C1 segment of cervical spinal cord (tissue), 14 donors: Measurements from ENCODE around the gene ATOX1.
"Not testable (repeated sequence)": the region's sequence is repeated elsewhere in the genome, so short reads cannot be mapped to it uniquely, and the experiment has no call there.

Experiments used
- DNase-seq, 14 donors: peaks; one replicate each; lab custom pipeline; 2025; lab: John Stamatoyannopoulos, UW

ATOX1 gene

GRCh38 chr5:151758430-151759241 lies at the start of gene ATOX1:
Gene ATOX1 (minus strand): TSS chr5:151758631. CDS start chr5:151758551, 80 bp downstream.
- peak; percentile 42 to 95 (median 86) for DNase-seq

GRCh38 chr5:151805414-151806223 lies 47.2 kb upstream of the ATOX1 start:
- no peak for DNase-seq

GRCh38 chr5:151800532-151800931 lies 42.1 kb upstream of the ATOX1 start:
- DNase-seq: no peak

GRCh38 chr5:151799407-151799806 lies 41.0 kb upstream of the ATOX1 start:
- DNase-seq: no peak

DNA sequence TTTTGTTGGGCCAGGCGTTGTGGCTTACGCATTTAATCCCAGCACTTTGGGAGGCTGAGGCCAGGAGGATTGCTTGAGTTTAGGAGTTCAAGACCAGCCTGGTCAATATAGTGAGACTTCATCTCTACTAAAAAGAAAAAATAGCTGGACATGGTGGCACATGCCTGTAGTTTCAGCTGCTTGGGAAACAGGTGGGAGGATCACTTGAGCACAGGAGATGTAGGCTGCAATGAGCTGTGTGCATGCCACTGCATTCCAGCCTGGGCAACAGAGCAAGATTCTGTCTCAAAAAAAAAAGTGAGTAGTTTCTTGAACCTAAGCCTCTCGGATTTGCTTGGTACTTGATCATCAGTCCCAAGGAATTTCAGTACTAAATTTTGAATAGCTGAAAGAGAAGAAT lies 40.2 kb upstream of the ATOX1 start:
- DNase-seq: no peak

DNA sequence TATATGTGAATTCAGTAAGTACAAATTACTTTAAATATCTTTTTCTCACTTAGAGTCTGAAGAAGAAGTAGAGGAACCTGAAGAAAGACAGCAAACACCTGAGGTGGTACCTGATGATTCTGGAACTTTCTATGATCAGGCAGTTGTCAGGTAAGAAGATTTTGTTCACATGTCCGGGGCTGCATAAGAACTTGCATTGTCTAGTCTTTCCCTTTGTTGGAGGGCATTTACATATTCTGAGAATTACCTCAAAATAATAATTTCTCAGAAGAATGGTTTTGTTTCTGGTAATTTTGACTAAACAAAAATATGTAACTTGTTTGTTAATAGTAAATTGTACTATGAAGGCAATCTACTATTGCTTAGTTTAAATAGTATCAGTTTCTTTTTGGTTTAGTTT lies 37.0 kb upstream of the ATOX1 start:
- DNase-seq: no peak

GRCh38 chr5:151793358-151793757 lies 34.9 kb upstream of the ATOX1 start:
- DNase-seq: no peak

- no peak for DNase-seq
Observed at GRCh38 chr5:151787817-151788216, 29.4 kb upstream of the ATOX1 start.

GRCh38 chr5:151786468-151786867 lies 28.0 kb upstream of the ATOX1 start:
- DNase-seq: no peak

GRCh38 chr5:151784141-151784540 lies 25.7 kb upstream of the ATOX1 start:
- no peak for DNase-seq

- DNase-seq: not testable (repeated sequence)
Observed at GRCh38 chr5:151783664-151784063, 25.2 kb upstream of the ATOX1 start.

DNA sequence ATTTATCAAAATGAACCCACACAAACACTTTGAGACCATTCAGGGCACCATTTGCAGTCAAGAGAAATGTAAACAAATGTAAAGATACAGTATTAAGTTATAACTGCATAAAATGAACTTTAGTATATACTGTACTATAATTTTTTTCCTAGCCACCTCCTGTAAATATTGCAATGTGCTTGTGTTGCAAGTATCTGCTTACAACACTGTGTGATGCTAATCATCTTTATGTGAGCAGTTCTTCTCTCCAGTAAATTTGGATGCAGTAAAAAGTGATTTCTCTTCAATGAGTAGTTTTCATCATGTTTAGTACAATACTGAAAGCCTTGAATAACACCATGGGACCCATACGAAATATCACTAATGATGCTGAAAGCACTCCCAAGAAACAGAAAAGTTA lies 22.8 kb upstream of the ATOX1 start:
- no peak for DNase-seq

DNA sequence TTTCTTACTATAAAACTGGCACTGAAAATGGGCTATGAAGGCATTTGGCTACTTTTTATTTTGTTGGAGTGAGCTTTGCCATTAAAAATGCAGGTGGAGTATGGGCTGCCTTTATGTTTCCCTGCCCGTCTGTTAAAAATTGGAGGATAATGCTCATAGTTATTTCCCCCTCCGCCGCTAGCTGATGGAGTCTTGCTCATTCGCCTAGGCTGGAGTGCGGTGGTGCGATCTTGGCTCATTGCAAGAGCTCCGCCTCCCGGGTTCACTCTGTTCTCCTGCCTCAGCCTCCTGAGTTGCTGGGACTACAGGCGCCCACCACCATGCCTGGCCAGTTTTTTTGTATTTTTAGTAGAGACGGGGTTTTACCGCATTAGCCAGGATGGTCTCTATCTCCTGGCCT lies 21.9 kb upstream of the ATOX1 start:
- no peak for DNase-seq

DNA sequence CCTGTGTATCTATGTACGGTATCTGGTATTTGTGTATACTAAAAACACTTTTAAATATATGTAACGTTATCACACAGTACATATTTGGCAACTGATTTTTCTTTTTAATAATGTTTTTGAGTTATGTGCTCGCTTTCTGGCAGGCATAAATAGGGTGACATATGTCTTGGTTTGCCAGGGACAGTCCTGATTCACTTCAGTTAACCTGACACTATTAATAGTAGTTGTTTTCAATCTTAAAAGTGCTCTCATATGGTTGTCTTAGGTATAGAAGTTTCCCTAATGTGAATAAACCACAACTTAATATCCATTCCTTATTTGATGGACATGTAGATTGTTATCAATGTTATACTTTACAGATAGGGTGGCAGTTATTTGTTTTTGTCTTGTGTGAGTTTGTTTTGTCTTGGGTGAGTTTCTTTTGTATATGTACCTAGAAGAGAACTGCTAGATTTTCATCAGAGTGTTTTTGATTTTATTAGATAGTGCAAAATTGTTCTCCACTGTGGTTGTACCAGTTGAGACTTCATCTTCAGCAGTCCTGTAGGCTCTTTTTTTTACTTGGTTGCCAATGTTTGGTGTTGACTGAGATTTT lies 21.2 kb upstream of the ATOX1 start:
- peak in 1 of 14 donors; percentile 40 for DNase-seq

GRCh38 chr5:151775025-151775606 lies 16.7 kb upstream of the ATOX1 start:
- no peak for DNase-seq

DNA sequence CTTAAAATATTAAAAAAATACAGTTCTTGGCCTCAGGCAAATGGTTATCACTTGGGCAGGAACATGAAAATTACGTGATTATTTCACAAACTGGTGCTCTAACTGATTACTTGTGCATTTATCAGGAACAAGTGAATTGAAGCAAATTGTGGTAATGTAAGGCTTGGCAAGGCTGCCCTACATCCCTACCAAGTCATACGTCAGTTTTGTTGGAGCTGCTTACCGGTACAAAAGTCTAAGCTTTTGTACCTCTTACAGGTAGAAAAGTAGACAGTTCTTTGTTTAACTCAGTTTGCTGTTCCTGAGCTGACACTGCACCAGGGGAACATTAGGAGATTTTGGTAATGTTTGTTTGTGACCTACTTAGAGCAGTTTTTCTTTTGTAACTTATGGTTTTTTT lies 15.5 kb upstream of the ATOX1 start:
- DNase-seq: peak in 1 of 14 donors; percentile 5

DNA sequence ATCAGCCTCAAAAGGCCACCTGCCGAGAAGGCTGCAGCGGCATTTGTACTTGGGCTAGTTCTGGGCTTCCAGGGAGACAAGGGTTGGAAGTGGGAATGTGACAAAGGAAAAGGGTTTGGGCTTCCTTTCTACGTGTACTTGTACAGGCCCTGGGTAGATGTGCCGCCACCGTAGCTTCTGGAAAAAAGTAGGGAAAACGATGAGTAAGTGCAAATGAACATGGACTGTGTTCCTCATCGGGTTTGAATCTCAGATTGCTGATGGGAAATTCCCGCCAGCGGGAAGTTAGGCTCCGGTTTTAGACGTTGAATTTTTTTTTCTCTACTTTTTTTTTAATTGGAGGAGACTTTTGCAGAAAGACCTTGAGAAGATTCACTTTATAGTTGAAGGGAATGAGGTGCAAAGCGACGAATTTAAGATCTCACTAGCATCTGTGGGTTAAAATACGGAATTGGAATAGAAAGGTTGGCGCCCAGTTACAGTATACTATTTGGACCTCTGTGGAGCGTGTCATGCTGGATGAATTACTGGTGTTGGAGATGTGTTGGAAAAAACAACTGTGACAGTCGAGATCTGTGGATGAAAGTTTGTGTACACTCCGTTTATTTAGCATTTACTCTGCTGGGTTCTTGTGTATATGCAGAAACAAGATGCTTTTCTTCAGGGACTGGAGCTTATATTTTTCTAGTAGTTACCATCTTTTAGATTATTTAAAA lies 14.6 kb upstream of the ATOX1 start:
- DNase-seq: peak in 2 of 14 donors; percentile 30 to 56

GRCh38 chr5:151772029-151772845 lies 13.8 kb upstream of the ATOX1 start:
- DNase-seq: peak in 10 of 14 donors; percentile 49 to 94 (median 62)

GRCh38 chr5:151771259-151772028 lies 13.0 kb upstream of the ATOX1 start, which contains the start of gene G3BP1:
Gene G3BP1 (plus strand): TSS chr5:151771954. CDS start chr5:151786621, 14,667 bp downstream.
- peak; percentile 92 to 100 (median 100) for DNase-seq
